ENCODE measurements around the gene ZNF710. TPM values are rescaled to one million over a fixed set of nuclear protein-coding genes. Genes with fewer than 3 reads are reported as not detected.

The ZNF710 gene
- total RNA-seq, 2 donors from 2014 or later = 33.8 to 52.9 TPM

DNA sequence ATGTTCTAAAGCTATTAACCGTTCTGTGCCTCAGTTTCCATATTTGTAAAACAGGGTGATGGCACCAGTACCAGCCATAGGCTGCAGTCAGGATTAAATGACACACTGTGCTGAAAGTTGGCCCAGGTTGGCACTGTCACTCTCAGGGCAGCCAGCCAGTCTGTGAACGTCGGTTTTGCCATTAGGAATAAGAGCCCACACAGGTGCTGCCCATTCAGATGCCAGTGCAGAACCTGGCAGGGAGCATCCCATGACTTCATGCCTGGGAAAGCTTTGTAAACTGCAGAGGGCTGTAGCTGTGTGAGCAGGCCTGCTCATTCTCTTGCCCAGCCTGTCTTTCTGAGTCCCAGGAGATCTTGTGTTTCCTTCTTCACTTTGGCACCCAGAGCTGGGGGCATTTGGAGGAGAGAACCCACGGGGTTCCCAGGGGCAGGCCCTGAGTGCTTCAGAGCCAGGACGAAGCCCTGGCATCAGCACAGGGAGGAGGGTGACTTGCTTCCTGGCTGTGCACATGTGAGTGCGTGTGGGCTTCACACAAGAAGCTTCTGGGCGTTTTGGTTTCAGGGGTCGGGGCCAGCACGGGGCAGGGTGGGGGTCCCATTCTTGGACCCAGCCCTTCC lies 46.9 kb downstream of the ZNF710 start:
- ATAC-seq (no peak), DNase-seq (no peak)
- intact Hi-C loops (cut with DNase I, micrococcal nuclease) = no loop called here

DNA sequence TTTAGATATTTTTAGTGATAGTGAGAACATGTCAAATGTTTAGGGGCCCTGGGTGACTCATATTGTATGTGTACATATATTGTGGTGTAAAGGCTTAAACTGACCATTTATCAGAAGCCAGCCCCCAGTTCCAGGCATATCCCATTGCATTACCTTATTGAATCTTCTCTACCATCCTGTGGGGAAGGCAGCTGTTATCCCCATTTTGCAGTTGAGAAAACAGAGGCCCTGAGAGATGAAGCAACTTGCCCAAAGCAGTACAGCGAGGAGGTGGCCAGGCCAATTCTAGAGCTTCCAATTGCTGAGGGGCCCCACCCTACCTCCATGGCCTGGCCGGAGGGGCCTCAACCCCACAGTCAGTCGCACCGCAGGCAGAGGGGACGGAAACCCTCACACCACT lies 47.9 kb downstream of the ZNF710 start:
- DNase-seq (no peak), ATAC-seq (no peak)
- intact Hi-C loops (cut with DNase I, micrococcal nuclease) = no loop called here

- intact Hi-C loops (cut with DNase I, micrococcal nuclease) = no loop called here
- DNase-seq = no peak
- ATAC-seq = no peak
Measured at GRCh38 chr15:90049666-90050604, 48.8 kb downstream of the ZNF710 start.

- DNase-seq = no peak
- no peak for ATAC-seq
- intact Hi-C loops (cut with DNase I, micrococcal nuclease) = no loop called here
Measured at GRCh38 chr15:90051874-90052273, 50.8 kb downstream of the ZNF710 start.

DNA sequence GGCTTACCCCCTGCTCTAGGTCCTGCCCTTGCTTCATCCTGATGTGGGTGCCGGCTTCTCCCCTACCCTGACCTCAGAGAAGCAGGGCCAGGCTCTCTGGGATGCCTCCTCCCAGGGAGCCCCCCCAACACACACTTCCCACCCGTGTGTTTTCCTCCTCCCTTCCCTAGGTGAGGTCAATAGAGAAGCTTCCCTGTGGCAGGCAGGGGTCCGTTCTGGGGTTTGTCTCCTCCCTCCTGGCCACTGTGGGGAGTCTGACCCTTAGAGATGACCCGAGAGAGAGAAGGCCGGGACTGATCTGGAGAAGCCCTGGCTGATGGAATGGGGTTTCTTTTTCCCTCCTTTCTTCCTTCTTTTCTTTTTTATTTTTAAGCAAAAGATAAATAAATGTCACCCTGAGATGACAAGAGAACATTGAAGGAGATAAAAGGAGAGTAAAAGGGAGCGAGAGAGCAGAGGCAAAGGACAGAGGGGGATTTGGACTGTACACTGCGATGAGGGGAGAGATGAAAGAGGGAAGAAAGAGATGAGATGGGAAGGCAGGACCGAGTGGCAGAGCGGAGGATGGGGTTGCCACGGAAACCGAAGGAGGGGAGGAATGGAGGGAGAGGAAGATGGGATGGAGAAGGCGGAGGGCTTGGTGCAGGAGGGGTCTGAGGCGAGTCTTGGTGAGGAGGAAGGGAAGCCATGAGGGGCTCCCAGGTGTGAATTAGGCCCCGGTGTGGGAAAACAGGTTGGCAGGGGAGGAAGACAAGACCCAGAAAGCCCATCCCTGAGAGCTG lies 52.8 kb downstream of the ZNF710 start:
- intact Hi-C loops (cut with DNase I, micrococcal nuclease) = no loop called here
- DNase-seq = no peak
- ATAC-seq = no peak

GRCh38 chr15:90054618-90055097 lies 53.5 kb downstream of the ZNF710 start:
- ATAC-seq (no peak), DNase-seq (no peak)
- intact Hi-C loops (cut with DNase I, micrococcal nuclease) = no loop called here

- no peak for ATAC-seq
- no peak for DNase-seq
- intact Hi-C loops (cut with DNase I, micrococcal nuclease) = no loop called here
Measured at GRCh38 chr15:90055182-90055581, 54.1 kb downstream of the ZNF710 start.

DNA sequence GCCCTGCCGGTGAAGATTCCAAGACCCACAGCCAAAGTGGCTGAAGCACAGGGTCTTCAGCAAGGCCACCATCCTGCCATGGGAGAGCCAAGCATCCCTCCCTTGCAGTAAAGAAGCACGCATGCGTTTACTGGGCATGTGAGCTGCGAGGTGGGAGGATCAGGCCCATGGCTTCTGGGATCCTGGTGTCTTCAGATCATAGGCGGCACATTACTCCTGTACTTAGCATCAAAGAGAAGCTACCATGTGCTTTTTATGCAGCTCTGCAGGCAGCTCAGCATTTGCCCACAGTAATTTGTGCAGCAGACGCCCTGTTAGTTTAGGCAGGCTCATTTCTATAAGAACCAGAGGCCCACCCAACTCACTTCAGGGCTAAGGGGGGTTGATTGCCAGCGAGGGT lies 55.4 kb downstream of the ZNF710 start:
- DNase-seq (no peak), ATAC-seq (no peak)
- intact Hi-C loops (cut with DNase I, micrococcal nuclease) = no loop called here

DNA sequence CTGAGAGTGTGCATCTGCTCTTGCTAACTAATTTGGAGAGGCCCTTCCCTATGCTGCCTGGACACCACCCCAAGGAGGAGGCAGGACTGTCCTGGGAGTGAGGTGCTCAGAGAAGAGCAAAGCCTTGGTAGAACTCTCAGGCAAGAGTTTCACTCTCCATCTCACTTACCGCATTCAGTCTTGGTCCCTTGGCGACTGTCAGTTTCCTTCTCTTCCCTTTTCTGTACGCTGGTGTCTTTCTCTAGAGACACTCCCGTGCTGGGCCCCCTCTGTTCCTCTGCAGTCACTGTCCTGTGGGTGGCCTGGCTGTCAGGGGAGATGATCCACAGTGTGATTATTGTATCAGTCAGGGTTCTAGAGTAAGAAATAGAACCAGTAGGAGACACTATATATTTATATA lies 57.2 kb downstream of the ZNF710 start:
- ATAC-seq = no peak
- DNase-seq = no peak
- intact Hi-C loops (cut with DNase I, micrococcal nuclease) = no loop called here

- DNase-seq = no peak
- no peak for ATAC-seq
- intact Hi-C loops (cut with DNase I, micrococcal nuclease) = no loop called here
Measured at GRCh38 chr15:90058775-90059174, 57.7 kb downstream of the ZNF710 start.

DNA sequence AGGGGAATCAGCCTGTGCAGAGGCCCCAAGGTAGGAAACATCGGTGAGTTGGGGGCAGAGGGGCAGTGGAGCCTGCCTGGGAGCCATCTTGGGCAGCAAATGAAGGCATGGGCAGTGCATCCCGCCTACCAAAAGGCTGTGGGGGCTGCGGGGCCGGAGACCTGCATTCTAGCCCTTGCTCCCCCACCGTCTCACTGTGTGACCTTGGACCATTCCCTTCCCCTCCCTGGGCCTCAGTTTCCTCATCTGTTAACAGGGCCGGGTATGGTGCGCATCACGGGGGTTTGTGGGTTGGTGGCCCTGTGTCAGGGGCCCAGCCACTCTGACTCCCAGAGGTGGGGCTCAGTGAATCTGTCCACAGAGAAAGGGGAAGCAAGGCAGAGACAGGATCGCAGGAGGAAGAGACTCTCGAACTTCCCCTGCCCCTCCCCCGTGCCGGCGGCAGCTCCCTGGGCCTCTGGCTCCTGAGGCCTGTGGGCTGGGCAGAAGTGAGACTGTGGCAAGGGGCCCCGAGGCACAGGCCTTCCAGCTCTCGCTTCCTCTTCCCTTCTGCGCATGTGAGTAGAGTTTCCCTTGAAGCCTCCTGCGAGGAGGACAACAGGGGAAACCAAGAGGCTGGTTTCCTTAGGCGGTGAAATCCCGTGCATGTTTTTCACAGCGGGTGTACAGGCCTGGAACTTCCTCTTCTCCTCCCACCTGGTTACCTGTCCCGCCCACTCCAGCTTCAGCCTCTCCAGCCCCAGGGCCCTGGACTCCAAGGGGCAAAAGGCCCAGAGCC lies 58.3 kb downstream of the ZNF710 start:
- ATAC-seq (peak; percentile 57), DNase-seq (peak; percentile 85 to 88)
- intact Hi-C loops (cut with DNase I, micrococcal nuclease) = no loop called here

- intact Hi-C loops (cut with DNase I, micrococcal nuclease) = no loop called here
- ATAC-seq (no peak), DNase-seq (no peak)
Measured at GRCh38 chr15:90060797-90061196, 59.7 kb downstream of the ZNF710 start.

DNA sequence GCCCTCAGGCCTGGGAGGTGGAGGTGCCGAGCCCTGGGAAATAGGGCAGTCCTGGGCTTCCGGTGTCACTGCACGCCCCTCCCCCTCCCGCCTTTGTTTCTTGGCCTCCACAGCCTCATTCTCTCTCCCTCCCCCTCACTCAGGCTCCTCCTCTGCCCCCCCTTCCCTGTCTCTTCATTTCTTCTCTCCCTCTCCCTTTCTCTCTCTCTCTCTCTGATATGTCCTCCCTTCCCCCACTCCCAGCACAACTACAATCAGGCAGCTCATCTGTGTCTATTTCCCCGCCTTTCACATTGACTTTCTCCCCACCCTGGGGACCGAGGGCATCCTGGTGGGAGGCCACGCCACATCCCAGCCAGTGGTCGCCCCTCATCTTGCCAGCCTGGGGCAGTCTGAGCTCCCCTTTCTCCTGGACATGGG lies 60.9 kb downstream of the ZNF710 start:
- intact Hi-C loops (cut with DNase I, micrococcal nuclease) = no loop called here
- DNase-seq (peak; percentile 88 to 91), ATAC-seq (peak; percentile 63)

DNA sequence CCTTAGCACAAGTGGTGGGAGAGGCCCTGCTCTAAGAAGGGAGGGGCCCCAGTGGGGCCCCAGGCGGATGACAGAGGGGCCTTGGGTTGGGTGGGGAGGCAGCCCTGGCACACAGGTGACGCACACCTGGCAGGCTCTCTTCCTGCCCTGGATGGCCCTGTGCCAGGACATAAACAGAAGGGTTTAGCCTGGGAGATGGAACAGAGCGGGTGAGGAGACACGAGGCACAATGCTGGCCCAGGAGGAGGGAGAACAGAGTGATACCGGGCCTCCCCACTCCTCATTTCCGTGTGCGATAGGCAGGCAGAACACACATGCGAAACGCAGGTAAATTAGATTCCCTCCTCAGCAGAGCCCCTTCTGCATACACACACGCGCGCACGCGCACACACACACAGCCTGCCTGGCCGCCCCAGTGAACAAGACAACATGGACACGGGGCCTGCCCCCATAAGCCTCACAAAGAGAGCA lies 61.4 kb downstream of the ZNF710 start:
- DNase-seq = peak; percentile 87 to 93
- intact Hi-C loops (cut with DNase I, micrococcal nuclease) = no loop called here
- ATAC-seq = peak; percentile 80

GRCh38 chr15:90062973-90063769 lies 62.0 kb downstream of the ZNF710 start:
- DNase-seq (no peak), ATAC-seq (no peak)
- intact Hi-C loops (cut with DNase I, micrococcal nuclease) = no loop called here

GRCh38 chr15:90063770-90064247 lies 62.7 kb downstream of the ZNF710 start:
- ATAC-seq = no peak

DNA sequence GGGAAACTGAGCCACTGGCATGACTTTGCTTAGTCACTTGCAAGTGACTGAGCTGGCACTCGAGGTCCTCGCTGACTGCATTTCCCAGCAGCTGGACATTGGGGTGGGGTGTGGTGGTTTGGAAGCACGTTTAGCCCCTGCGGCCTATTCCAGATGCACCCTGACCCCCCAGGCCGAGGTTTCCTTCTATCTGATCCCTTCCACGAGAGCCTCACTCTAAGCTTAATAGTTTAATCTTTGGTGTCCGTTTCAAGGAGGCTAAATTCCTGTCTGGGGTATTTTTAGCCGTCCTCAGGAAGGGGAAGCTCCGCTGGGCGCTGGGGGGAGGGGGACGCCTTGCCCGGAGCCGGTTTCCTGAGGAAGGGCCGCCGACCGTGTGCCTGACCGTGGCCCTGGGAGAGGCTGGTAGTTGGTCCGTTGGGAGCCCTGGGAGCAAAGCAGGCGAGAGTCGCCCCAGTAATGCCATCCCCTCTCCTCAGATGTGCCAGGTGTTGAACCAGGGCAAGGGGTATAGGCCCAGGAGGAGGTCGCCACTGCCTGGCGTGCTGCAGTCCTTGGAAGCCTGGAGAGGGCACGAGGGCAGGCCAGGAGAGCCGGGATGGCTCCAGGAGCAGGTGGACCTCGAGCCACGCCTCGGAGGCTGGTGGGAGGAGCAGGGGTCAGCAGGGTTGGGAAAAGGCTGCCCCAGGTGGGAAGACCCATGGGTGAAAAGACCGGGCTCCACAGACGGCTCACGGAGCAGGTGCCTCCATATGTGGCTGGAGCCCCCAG lies 64.0 kb downstream of the ZNF710 start:
- intact Hi-C loops (cut with DNase I, micrococcal nuclease) = no loop called here
- ATAC-seq (no peak), DNase-seq (peak in 1 of 2 donors; percentile 59)

More at GRCh38 chr15:90063770-90064247, 62.7 kb downstream of the ZNF710 start:
- intact Hi-C loops (cut with DNase I, micrococcal nuclease) = no loop called here
- DNase-seq = no peak
